Activated CD8-positive, alpha-beta T cell treated with anti-CD3 and anti-CD28 coated beads for 36 hours (primary cell): ENCODE measurements around the gene EIF2B2. TPM values are rescaled to one million over a fixed set of nuclear protein-coding genes. Genes with fewer than 3 reads are reported as not detected.
A peak's percentile ranks its signal among the peaks of the same experiment; 100 is the strongest.

ENCODE experiments used
- ATAC-seq: fragments of 200-7000 bp; cut with Tn5 transposase; one replicate; pipeline ENCODE4 v1.10.0; 2021; ENCODE audit warnings: mild to moderate bottlenecking, moderate library complexity
- CTCF ChIA-PET: fragments of 350-600 bp; sonication (Branson Sonifier 250); formaldehyde crosslinking; loops from one replicate; lab custom pipeline; 2021; ENCODE audit warnings: antibody characterized with exemption; lab: Charles Lee
- POLR2A ChIA-PET: fragments of 350-600 bp; sonication (Branson Sonifier 250); formaldehyde crosslinking; loops from one replicate; lab custom pipeline; 2021; ENCODE audit warnings: antibody characterized with exemption; lab: Charles Lee
- DNase-seq: peaks from one replicate; pipeline ENCODE4 v3.0.0-alpha.2; 2020
- H3K27ac Mint-ChIP-seq: one replicate; pipeline ENCODE4 v1.8.0; 2021; ENCODE audit warnings: mild to moderate bottlenecking, mixed read lengths
- H3K27me3 Mint-ChIP-seq: one replicate; pipeline ENCODE4 v1.8.0; 2021; ENCODE audit warnings: mixed read lengths
- H3K36me3 Mint-ChIP-seq: one replicate; pipeline ENCODE4 v1.8.0; 2021; ENCODE audit warnings: low read depth, mixed read lengths
- H3K4me1 Mint-ChIP-seq: one replicate; pipeline ENCODE4 v1.8.0; 2021; ENCODE audit warnings: low read depth, mixed read lengths
- H3K4me3 Mint-ChIP-seq: one replicate; pipeline ENCODE4 v1.8.0; 2021; ENCODE audit warnings: mild to moderate bottlenecking, moderate library complexity, mixed read lengths
- H3K9me3 Mint-ChIP-seq: one replicate; pipeline ENCODE4 v1.8.0; 2021; ENCODE audit warnings: mixed read lengths
- CTCF ChIP-seq: fragments of 200-600 bp; IDR thresholded peaks from one replicate; pipeline ENCODE4 v1.8.0; 2022; ENCODE audit warnings: antibody characterized with exemption, mild to moderate bottlenecking
- intact Hi-C: fragments of 100-400 bp; cut with micrococcal nuclease; formaldehyde crosslinking; loops from one replicate; pipeline ENCODE4 v1.10.0; 2022
- total RNA-seq, 2 experiments: library from RNA; stranded (reverse); gene quantifications; one replicate each; pipeline ENCODE4 v1.2.3, GENCODE V29; 2021

Gene EIF2B2
- total RNA-seq, 2 experiments from 2014 or later, result 50.5 to 51.9 TPM

- DNase-seq (peak; percentile 81), ATAC-seq (peak; percentile 80)
- peaks cover 68% of the 10 kb centered on the region for H3K36me3 Mint-ChIP-seq
- intact Hi-C loops, result no loop called here
- ChIA-PET CTCF (interaction anchor here (1.6 to 5.5 kb wide), 4 partner anchors 12 to 190 kb away, joined by 5 to 28 read pairs (median 8); partner anchors contain the start of gene ACYP1), POLR2A (interaction anchor here (1.6 kb wide), 1 partner anchor 13 kb away, joined by 8 read pairs; the partner anchor contains the start of gene ACYP1)
- TF ChIP-seq CTCF, result no peak
- H3K27me3 Mint-ChIP-seq, result no peaks in the 10 kb centered on the region
- peak within 1 kb of the TSS; percentile 91 for H3K27ac Mint-ChIP-seq
- peaks cover 56% of the 10 kb centered on the region for H3K4me1 Mint-ChIP-seq
- no peaks in the 10 kb centered on the region for H3K9me3 Mint-ChIP-seq
- H3K4me3 Mint-ChIP-seq, result peak within 1 kb of the TSS; percentile 84
These were observed 48.3 kb downstream of the EIF2B2 start, which contains the start of gene MLH3 for GRCh38 chr14:75050852-75051555. Gene MLH3 (minus strand): TSS chr14:75051467. CDS start chr14:75049655, 1,812 bp downstream.

GRCh38 chr14:75051556-75051899 is 48.8 kb downstream of the EIF2B2 start:
- Mint-ChIP-seq H3K36me3 (peaks cover 67% of the 10 kb centered on the region), H3K4me3 (peak overlapping the region; percentile 84), H3K27ac (peak overlapping the region; percentile 91), H3K4me1 (peaks cover 52% of the 10 kb centered on the region), H3K9me3 (no peaks in the 10 kb centered on the region), H3K27me3 (no peaks in the 10 kb centered on the region)
- no peak for DNase-seq
- ChIA-PET POLR2A (interaction anchor here (1.6 kb wide), 1 partner anchor 13 kb away, joined by 8 read pairs; the partner anchor contains the start of gene ACYP1), CTCF (interaction anchor here (0.7 to 5.5 kb wide), 4 partner anchors 11 to 276 kb away, joined by 3 to 28 read pairs (median 8); partner anchors contain the start of gene ACYP1)
- no peak for TF ChIP-seq CTCF
- intact Hi-C loops, result no loop called here
- no peak for ATAC-seq

GRCh38 chr14:75053396-75054291 is 50.9 kb downstream of the EIF2B2 start:
- Mint-ChIP-seq H3K27me3 (no peaks in the 10 kb centered on the region), H3K27ac (peak overlapping the region; percentile 40), H3K9me3 (no peaks in the 10 kb centered on the region), H3K4me1 (peaks cover 38% of the 10 kb centered on the region), H3K4me3 (no peak overlapping the region), H3K36me3 (peaks cover 54% of the 10 kb centered on the region)
- TF ChIP-seq CTCF, result no peak
- ChIA-PET CTCF (interaction anchor here (0.6 kb wide), 1 partner anchor 1417 kb away, joined by 3 read pairs; no protein-coding TSS in a partner anchor), POLR2A (no interaction called here)
- ATAC-seq (no peak), DNase-seq (no peak)
- intact Hi-C loops, result no loop called here

GRCh38 chr14:75054421-75054820 is 51.7 kb downstream of the EIF2B2 start:
- Mint-ChIP-seq H3K27ac (no peak overlapping the region), H3K27me3 (no peaks in the 10 kb centered on the region), H3K36me3 (peaks cover 52% of the 10 kb centered on the region), H3K4me3 (no peak overlapping the region), H3K4me1 (peaks cover 38% of the 10 kb centered on the region), H3K9me3 (no peaks in the 10 kb centered on the region)
- TF ChIP-seq CTCF, result no peak
- intact Hi-C loops, result no loop called here
- no peak for DNase-seq
- ChIA-PET POLR2A (no interaction called here), CTCF (no interaction called here)
- no peak for ATAC-seq
